GM18951 (cell line): ENCODE data around the gene WDR76.

Experiments
- POLR2A ChIP-seq: IDR thresholded peaks from 4 replicates; pipeline ENCODE4 v1.6.1; 2011; ENCODE audit warnings: mild to moderate bottlenecking; ENCODE audit not compliant: insufficient read length, insufficient read depth; ENCODE audit errors: extremely low read depth
- in situ Hi-C: fragments of 300-500 bp; cut with MboI; formaldehyde crosslinking; loops from one replicate; pipeline ENCODE4 v1.12.0; 2022; ENCODE audit warnings: low sequenced_read_pairs, mixed read lengths, inconsistent platforms; ENCODE audit not compliant: unreplicated experiment

The WDR76 gene

GRCh38 chr15:43900996-43901395, 74.2 kb downstream of the WDR76 start:
- TF ChIP-seq POLR2A: no peak
- in situ Hi-C loops: loop anchor here (5.0 kb wide), 1 partner anchor 166 kb away; no protein-coding TSS in a partner anchor

- no peak for TF ChIP-seq POLR2A
- in situ Hi-C loops: loop anchor here (5.0 kb wide), 1 partner anchor 166 kb away; no protein-coding TSS in a partner anchor
Observed at GRCh38 chr15:43901495-43901894, 74.7 kb downstream of the WDR76 start.

DNA sequence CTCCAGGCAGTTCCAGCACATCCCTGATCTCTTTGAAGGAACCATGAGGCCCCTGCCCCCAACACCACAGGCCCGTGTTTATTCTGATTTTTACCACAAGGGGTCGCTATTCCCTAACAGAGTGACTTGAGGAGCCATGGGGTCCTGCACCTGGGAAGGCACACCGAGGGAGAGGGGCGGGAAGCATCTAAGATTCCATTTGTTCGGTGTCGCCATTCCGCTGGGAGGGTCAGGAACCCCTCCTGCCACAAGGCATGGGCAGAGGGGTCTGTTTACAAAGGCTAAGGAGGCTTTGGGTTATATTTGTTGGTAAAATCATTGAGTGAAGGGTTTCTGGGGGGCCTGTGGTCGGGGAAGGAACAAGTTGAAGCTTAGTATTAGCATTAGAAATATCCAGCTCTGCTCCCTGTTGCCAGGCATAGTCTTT, 77.1 kb downstream of the WDR76 start:
- TF ChIP-seq POLR2A: no peak
- in situ Hi-C loops: loop anchor here (5.0 kb wide), 1 partner anchor 163 kb away; no protein-coding TSS in a partner anchor

GRCh38 chr15:43905755-43906154, 79.0 kb downstream of the WDR76 start:
- TF ChIP-seq POLR2A: no peak
- in situ Hi-C loops: no loop called here

DNA sequence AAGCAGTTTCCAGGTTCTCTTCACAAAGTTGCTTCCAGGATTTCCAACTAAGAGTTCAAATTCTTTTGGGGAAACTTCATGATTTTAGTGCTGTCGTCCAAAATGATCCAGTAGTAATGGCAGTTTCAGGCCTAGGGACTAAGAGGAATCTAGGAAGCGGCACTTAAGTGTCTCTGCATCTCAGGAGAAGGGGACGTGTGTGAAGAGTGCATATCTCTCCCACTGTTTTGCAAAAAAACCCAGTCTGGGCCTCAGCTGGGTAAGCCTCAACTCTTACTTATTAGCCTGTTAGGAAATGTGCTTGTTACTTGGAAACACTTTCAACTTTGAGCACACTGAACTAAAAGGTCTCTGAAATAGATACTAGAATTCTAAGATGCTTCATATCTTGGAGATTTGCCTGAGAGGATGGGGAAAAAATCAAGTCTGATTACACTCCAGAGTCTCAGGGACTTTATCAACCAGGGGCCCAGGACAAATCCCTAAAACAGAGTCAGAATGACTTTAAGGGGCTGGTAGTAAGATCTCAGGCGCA, 81.8 kb downstream of the WDR76 start:
- in situ Hi-C loops: no loop called here

DNA sequence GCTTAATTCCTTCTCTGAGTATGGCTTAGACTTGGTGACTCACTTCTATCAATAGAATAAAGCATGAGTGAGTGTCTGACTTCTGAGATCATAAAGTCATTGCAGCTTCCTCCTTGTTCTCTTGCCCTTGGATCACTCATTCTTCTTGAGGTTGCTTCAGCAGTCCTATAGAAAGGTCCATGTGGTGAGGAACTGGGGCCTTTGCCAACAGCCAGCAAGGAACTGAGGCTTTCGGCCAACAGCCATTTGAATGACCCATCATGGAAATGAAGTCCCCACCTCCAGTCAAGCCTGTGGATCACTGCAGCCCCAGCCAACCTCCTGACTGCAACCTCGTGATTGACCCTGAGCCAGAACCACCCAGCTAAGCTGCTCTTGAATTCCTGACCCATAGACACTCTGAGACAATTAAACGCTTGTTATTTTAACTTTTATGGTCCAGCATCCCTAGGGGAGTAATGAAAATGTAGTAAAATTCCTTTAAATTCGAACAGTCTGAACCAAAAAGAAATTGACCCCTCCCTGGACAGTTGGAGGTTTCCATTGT, 84.5 kb downstream of the WDR76 start:
- in situ Hi-C loops: no loop called here
- no peak for TF ChIP-seq POLR2A

More for the DNA sequence above, 81.8 kb downstream of the WDR76 start:
- TF ChIP-seq POLR2A: no peak

DNA sequence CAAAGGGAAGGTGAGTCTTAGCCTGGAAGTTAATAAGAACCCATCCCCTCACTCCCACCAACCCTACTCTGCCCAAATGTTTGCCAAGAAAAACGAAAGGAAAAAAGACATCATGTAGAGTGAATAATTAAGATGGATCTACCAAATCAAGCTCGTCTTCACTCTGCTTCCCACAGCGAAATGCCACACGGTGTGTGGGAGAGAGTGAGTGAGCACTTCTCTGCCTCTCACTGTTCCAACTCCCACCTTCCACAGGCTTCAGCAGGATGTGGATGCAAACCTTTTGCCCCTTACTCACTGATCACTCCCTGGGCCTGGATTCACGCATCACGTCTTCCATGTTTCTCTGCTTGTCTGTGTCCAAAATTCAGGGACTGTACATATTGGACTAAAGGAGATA, 85.4 kb downstream of the WDR76 start:
- in situ Hi-C loops: no loop called here

DNA sequence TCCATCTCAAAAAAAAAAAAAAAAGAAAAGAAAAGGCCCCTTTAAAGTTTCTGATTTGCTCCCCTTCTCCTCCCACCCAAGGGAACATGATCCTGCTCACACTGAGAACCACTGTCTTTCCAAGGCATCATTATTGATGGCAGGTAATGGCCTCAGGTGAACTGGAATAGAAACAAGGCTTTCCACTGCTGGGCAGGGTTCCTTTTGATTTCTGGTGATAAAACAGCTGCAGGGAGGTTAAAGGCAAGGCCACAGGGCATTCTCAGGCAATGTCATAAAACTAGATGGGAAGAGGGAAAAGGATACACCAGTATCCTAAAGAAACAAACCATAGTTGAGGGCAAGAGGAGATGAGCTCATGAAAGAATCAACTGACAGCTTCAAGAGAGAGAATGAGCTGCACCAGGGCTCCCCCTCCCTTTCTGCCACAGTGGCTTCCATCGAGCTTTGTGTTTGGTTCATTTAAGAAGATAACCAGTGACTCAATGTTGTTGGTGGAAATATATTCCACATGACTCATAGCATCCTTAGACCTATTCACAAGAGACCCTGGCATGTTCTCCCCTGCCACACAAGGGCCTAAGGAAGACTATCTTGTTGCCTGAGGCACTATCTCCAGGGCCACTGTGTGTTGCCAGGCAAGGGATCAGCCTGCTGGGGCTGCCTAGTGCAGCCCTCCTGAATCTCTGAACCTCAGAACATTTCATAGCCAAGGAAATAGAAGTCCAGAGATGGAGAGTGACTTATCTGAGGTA, 86.4 kb downstream of the WDR76 start:
- TF ChIP-seq POLR2A: no peak
- in situ Hi-C loops: no loop called here

More for the DNA sequence above, 85.4 kb downstream of the WDR76 start:
- no peak for TF ChIP-seq POLR2A

GRCh38 chr15:43913941-43914340, 87.1 kb downstream of the WDR76 start:
- in situ Hi-C loops: no loop called here
- no peak for TF ChIP-seq POLR2A

GRCh38 chr15:43915631-43916325, 89.0 kb downstream of the WDR76 start:
- in situ Hi-C loops: no loop called here
- TF ChIP-seq POLR2A: no peak

DNA sequence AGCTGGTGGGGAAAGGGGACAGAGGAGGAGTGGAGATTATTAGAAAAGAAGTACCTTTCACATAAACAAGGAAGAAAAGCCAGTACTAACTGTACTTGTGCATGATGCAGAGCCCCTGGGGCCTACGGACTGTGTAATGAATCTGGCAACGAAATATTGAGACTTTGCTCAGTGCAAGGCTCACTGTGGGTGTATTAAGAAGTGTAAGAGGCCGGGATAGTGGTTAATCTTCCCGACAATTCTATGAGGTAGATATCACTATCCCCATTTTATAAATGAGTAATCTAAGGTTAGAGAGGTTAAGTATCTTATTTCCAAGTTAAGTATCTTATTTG, 89.5 kb downstream of the WDR76 start:
- in situ Hi-C loops: no loop called here
- TF ChIP-seq POLR2A: no peak
